ENCODE measurements around the gene PGM3. TPM values are rescaled to one million over a fixed set of nuclear protein-coding genes. Genes with fewer than 3 reads are reported as not detected.
"Not testable (repeated sequence)": the region's sequence is repeated elsewhere in the genome, so short reads cannot be mapped to it uniquely, and the experiment has no call there.

The PGM3 gene
- total RNA-seq, 1 experiment from 2014 or later = 17.0 TPM

GRCh38 chr6:83198486-83199172 is 5.6 kb upstream of the PGM3 start:
- Histone ChIP-seq H3K27ac (ENCODE audit: low read length) (no peak overlapping the region), H3K27me3 (ENCODE audit: low read length) (no peaks in the 10 kb centered on the region), H3K9ac (ENCODE audit: low read length) (no peak overlapping the region), H3K36me3 (ENCODE audit: low read depth, low read length) (no peaks in the 10 kb centered on the region), H2AFZ (ENCODE audit: low read length) (no peak overlapping the region), H3K79me2 (ENCODE audit: low read length) (no peaks in the 10 kb centered on the region), H3F3A (ENCODE audit: low read length, unreplicated experiment) (no peaks in the 10 kb centered on the region), H3K4me3 (ENCODE audit: low read length) (no peak overlapping the region), H4K20me1 (ENCODE audit: low read length) (no peaks in the 10 kb centered on the region), H3K4me2 (ENCODE audit: low read length) (no peak overlapping the region), H3K9me2 (replicated peaks; ENCODE audit: low read length) (no peaks in the 10 kb centered on the region), H3K9me3 (ENCODE audit: low read length) (no peaks in the 10 kb centered on the region), H3K4me1 (ENCODE audit: insufficient read depth, low read length) (peaks cover 28% of the 10 kb centered on the region)
- ATAC-seq = no peak
- TF ChIP-seq EZH2 (IDR thresholded peaks at IDR 0.05; ENCODE audit: low read length, unreplicated experiment) (no peak), EZH2phosphoT487 (IDR thresholded peaks at IDR 0.05; ENCODE audit: borderline replicate concordance, low read length) (no peak), CTCF (conservative IDR thresholded peaks at IDR 0.05; ENCODE audit: low read depth, low read length) (no peak)
- intact Hi-C loops (cut with micrococcal nuclease) = loop anchor here (10.0 kb wide), 1 partner anchor 954 kb away; the partner anchor contains the start of gene IBTK
- ChIA-PET POLR2A (ENCODE audit: unreplicated experiment) (no interaction called here), CTCF (no interaction called here)
- no TSS peak for BruUV-seq (replicated peaks)
- DNase-seq = peak; percentile 11

GRCh38 chr6:83193747-83194566 is 892 bp upstream of the PGM3 start:
- Histone ChIP-seq H3K4me2 (ENCODE audit: low read length) (peak overlapping the region; percentile 99), H3K9me3 (ENCODE audit: low read length) (no peaks in the 10 kb centered on the region), H3K27ac (ENCODE audit: low read length) (no peak overlapping the region), H3K79me2 (ENCODE audit: low read length) (peaks cover 39% of the 10 kb centered on the region), H3K9ac (ENCODE audit: low read length) (peak overlapping the region; percentile 81), H3K4me3 (ENCODE audit: low read length) (peak overlapping the region; percentile 86), H3K4me1 (ENCODE audit: insufficient read depth, low read length) (peaks cover 25% of the 10 kb centered on the region), H3K9me2 (replicated peaks; ENCODE audit: low read length) (no peaks in the 10 kb centered on the region), H3K36me3 (ENCODE audit: low read depth, low read length) (no peaks in the 10 kb centered on the region), H4K20me1 (ENCODE audit: low read length) (no peaks in the 10 kb centered on the region), H3F3A (ENCODE audit: low read length, unreplicated experiment) (no peaks in the 10 kb centered on the region), H2AFZ (ENCODE audit: low read length) (peak overlapping the region; percentile 77), H3K27me3 (ENCODE audit: low read length) (no peaks in the 10 kb centered on the region)
- BruUV-seq (replicated peaks) = TSS peak; percentile 41
- ChIA-PET POLR2A (ENCODE audit: unreplicated experiment) (no interaction called here), CTCF (interaction anchor here (1.9 kb wide), 1 partner anchor 126 kb away, joined by 6 read pairs; the partner anchor contains the start of gene DOP1A)
- ATAC-seq (peak; percentile 64), DNase-seq (peak; percentile 45)
- TF ChIP-seq EZH2phosphoT487 (IDR thresholded peaks at IDR 0.05; ENCODE audit: borderline replicate concordance, low read length) = no peak
- intact Hi-C loops (cut with micrococcal nuclease) = loop anchor here (5.0 to 10.0 kb wide), 2 partner anchors 127 to 949 kb away; partner anchors contain the start of genes DOP1A, IBTK and UBE3D

- Histone ChIP-seq H3K4me2 (ENCODE audit: low read length) (peak overlapping the region; percentile 99), H3K4me3 (ENCODE audit: low read length) (peak overlapping the region; percentile 86), H3K9me3 (ENCODE audit: low read length) (no peaks in the 10 kb centered on the region), H4K20me1 (ENCODE audit: low read length) (no peaks in the 10 kb centered on the region), H3K4me1 (ENCODE audit: insufficient read depth, low read length) (peaks cover 18% of the 10 kb centered on the region), H3K27ac (ENCODE audit: low read length) (peak overlapping the region; percentile 42), H3K79me2 (ENCODE audit: low read length) (peaks cover 45% of the 10 kb centered on the region), H3F3A (ENCODE audit: low read length, unreplicated experiment) (no peaks in the 10 kb centered on the region), H3K9me2 (replicated peaks; ENCODE audit: low read length) (no peaks in the 10 kb centered on the region), H3K36me3 (ENCODE audit: low read depth, low read length) (no peaks in the 10 kb centered on the region), H3K27me3 (ENCODE audit: low read length) (no peaks in the 10 kb centered on the region), H3K9ac (ENCODE audit: low read length) (peak overlapping the region; percentile 81), H2AFZ (ENCODE audit: low read length) (peak overlapping the region; percentile 77)
- POLR2A ChIA-PET (ENCODE audit: unreplicated experiment) = no interaction called here
- TF ChIP-seq EZH2phosphoT487 (IDR thresholded peaks at IDR 0.05; ENCODE audit: borderline replicate concordance, low read length) (no peak), EZH2 (IDR thresholded peaks at IDR 0.05; ENCODE audit: low read length, unreplicated experiment) (no peak), CTCF (conservative IDR thresholded peaks at IDR 0.05; ENCODE audit: low read depth, low read length) (no peak)
- intact Hi-C loops (cut with micrococcal nuclease) = loop anchor here (1.0 to 10.0 kb wide), 3 partner anchors 9 to 948 kb away; partner anchors contain the start of genes DOP1A, IBTK and UBE3D
- CTCF ChIA-PET = interaction anchor here (0.9 kb wide), 1 partner anchor 125 kb away, joined by 3 read pairs; the partner anchor contains the start of gene DOP1A
- peak; percentile 16 for ATAC-seq
- BruUV-seq (replicated peaks) = no TSS peak
- DNase-seq = peak; percentile 51
Measured at GRCh38 chr6:83192456-83192855, 609 bp downstream of the PGM3 start.

- POLR2A ChIA-PET (ENCODE audit: unreplicated experiment); DNase-seq; H3K9me2 ChIP-seq (replicated peaks; ENCODE audit: low read length); H3K27me3 ChIP-seq (ENCODE audit: low read length); BruUV-seq (replicated peaks); H3K36me3 ChIP-seq (ENCODE audit: low read depth, low read length); H3F3A ChIP-seq (ENCODE audit: low read length, unreplicated experiment); ATAC-seq; H3K9me3 ChIP-seq (ENCODE audit: low read length); H4K20me1 ChIP-seq (ENCODE audit: low read length): not testable (repeated sequence)
- peaks cover 45% of the 10 kb centered on the region for H3K79me2 ChIP-seq (ENCODE audit: low read length)
- peak overlapping the region; percentile 81 for H3K9ac ChIP-seq (ENCODE audit: low read length)
- H2AFZ ChIP-seq (ENCODE audit: low read length) = peak overlapping the region; percentile 77; the same call in 1 of the 2 replicates
- peak overlapping the region; percentile 86 for H3K4me3 ChIP-seq (ENCODE audit: low read length)
- peak overlapping the region; percentile 13 for H3K27ac ChIP-seq (ENCODE audit: low read length)
- CTCF ChIA-PET = interaction anchor here (0.9 kb wide), 1 partner anchor 124 kb away, joined by 3 read pairs; the partner anchor contains the start of gene DOP1A
- H3K4me1 ChIP-seq (ENCODE audit: insufficient read depth, low read length) = peaks cover 18% of the 10 kb centered on the region
- H3K4me2 ChIP-seq (ENCODE audit: low read length) = peak overlapping the region; percentile 99
- intact Hi-C loops (cut with micrococcal nuclease) = loop anchor here (1.0 to 10.0 kb wide), 3 partner anchors 9 to 947 kb away; partner anchors contain the start of genes DOP1A, IBTK and UBE3D
Measured at GRCh38 chr6:83191974-83192373, 1.1 kb downstream of the PGM3 start.
